Loucy (cell line): ENCODE results near the gene CTH.

Experiments used
- CTCF ChIP-seq: fragments of 200-600 bp; sonication (generic); conservative IDR thresholded peaks from 2 replicates; pipeline ENCODE4 v1.5.1; 2014; ENCODE audit warnings: mild to moderate bottlenecking, antibody characterized with exemption, low read length
- EZH2phosphoT487 ChIP-seq: fragments of 200-600 bp; IDR thresholded peaks from 2 replicates; pipeline ENCODE4 v1.6.1; 2018; ENCODE audit warnings: antibody characterized with exemption, mild to moderate bottlenecking, moderate library complexity, borderline replicate concordance

- TF ChIP-seq CTCF, result no peak
- TF ChIP-seq EZH2phosphoT487, result no peak
Observed at GRCh38 chr1:70486676-70487458, 75.8 kb downstream of the CTH start.
